GM19463 (cell line): ENCODE data around the gene DEPDC1B.
"Not testable (repeated sequence)": the region's sequence is repeated elsewhere in the genome, so short reads cannot be mapped to it uniquely, and the experiment has no call there.

Source experiments
- ATAC-seq: cut with Tn5 transposase; IDR thresholded peaks from one replicate; pipeline ENCODE4 v1.9.1; 2021; ENCODE audit warnings: mild to moderate bottlenecking, moderate library complexity; ENCODE audit not compliant: unreplicated experiment

Gene DEPDC1B

DNA sequence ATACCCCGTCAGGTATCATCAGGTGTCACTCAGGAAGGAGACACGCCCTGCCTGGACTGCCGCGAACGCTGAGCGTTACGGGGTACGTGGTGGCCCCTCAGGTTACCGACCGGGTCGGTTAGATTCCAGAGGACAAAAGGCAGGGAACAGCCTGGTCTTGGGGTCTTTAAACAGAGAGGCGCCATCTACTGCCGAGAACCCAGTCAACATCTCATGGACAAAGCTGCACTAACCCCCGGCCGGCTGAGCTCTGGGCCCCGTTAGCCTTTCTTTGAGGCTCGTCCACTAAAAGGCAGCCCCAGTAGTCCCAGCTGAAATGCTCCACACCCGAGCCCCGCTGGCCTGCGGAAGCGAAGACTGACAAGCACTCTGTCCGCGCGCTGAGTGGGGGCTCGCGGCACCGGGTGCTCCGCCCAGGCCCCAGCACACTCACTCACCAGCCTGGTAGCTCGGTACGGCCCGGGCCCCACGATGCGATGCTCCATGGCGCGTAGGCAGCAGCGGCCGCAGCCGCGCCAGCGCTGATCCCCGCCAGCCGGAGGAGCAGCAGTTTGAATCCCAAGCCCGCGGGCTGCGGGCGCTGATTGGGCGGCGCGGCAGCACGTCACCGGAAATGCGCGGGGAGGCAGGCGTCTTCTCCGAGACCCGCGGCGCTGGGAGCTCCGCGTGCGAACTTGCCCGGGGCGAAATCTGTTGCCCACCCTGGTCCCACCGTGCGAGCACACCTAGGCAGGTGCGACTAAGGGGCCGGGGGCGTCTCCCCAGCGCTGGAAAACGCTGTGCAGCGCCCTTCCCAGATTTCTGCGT, at the start of gene DEPDC1B:
Gene DEPDC1B, minus strand, starts transcription at position 558 of the 807 bp plus-strand sequence. Its CDS starts 73 bp downstream, at position 485.
- peak; percentile 92 for ATAC-seq

GRCh38 chr5:60744682-60745081, 44.7 kb upstream of the DEPDC1B start:
- no peak for ATAC-seq

GRCh38 chr5:60743511-60744314, 43.7 kb upstream of the DEPDC1B start:
- ATAC-seq: no peak

- no peak for ATAC-seq
Measured at GRCh38 chr5:60740322-60740721, 40.4 kb upstream of the DEPDC1B start.

- ATAC-seq: no peak
Measured at GRCh38 chr5:60738933-60739332, 39.0 kb upstream of the DEPDC1B start.

DNA sequence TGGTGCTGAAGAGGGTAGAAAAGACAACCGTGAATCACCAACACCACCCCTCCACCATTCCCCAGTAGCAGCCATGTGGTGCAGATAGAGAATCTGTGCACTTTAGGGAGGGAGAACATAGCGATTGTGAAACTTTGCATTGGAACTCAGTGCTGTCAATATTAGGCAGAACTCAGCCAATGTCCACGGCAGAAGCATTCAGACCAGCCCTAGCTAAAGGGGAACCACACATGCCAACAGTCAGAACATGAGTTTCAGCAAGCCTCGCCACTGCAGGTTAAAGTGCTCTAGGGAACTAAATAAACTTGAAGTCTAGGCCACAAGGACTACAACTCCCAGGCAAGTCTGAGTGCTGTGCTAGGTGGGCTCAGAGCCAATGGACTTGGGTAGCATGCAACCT, 38.5 kb upstream of the DEPDC1B start:
- ATAC-seq: no peak

GRCh38 chr5:60730858-60731257, 30.9 kb upstream of the DEPDC1B start:
- ATAC-seq: not testable (repeated sequence)

DNA sequence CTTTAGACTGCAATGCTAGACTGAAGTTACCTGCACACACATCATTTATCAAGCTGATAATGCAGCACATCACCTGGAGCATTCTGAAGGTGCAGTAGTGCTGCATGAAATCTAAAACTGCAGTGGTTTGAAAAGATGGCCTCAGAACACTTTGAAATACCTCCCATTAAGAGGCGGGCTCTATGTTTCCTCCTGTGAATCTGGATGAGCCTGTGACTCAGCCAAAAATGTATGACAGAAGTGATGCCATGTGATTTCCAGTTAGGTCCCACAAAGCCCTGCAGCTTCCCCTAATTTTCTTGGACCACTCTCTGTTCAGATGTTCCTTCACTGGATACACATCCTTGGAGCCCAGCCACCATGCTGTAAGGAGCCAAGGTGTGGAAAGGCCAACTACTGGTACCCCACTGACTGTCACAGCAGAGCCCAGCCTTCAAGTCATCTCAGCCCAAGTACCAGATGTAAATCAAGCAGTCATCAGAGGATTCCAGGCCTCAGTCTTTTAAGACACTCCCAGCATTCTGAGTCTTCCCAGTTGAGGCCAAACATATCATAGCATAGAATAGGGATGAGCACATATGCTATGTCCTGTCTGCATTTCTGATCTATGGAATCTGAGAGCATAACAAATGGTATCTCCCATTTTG, 27.2 kb upstream of the DEPDC1B start:
- ATAC-seq: no peak

GRCh38 chr5:60724126-60724525, 24.2 kb upstream of the DEPDC1B start:
- no peak for ATAC-seq

GRCh38 chr5:60722416-60722815, 22.4 kb upstream of the DEPDC1B start:
- ATAC-seq: no peak

GRCh38 chr5:60719329-60719728, 19.4 kb upstream of the DEPDC1B start:
- no peak for ATAC-seq

DNA sequence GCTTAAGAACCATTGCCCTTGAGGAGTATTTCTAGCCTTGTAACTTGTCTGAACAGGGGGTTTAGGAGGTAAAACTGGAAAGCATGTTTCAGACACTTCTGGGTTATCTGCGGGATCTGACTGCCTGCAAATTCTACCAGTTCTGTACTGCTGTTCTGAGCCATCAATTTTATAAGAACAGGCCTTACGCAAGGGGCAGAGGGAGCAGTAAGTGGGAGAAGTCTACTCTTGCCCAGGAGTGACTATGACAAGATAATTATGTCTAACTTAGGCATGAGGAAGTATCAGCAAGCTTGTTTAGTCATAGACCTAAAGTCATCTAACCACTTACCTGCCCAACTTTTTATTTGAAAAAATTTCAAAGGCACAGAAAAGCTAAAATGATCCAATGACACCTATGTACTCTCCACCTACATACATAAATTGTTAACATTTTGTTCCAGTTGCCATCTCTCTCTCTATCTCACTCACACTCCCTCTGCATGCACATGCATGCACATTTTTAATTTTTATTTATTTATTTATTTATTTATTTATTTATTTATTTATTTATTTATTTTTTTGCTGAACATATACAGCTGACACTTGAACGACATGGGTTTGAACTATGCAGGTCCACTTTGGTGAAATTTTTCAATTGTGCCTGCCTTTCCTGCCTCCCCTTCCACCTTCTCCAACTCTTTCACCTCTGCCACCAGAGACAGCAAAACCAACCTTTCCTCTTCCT, 18.4 kb upstream of the DEPDC1B start:
- ATAC-seq: no peak

GRCh38 chr5:60715201-60715928, 15.4 kb upstream of the DEPDC1B start:
- not testable (repeated sequence) for ATAC-seq

GRCh38 chr5:60712950-60713349, 13.0 kb upstream of the DEPDC1B start:
- ATAC-seq: no peak

GRCh38 chr5:60711892-60712291, 11.9 kb upstream of the DEPDC1B start:
- not testable (repeated sequence) for ATAC-seq

- ATAC-seq: no peak
Measured at GRCh38 chr5:60710362-60710761, 10.4 kb upstream of the DEPDC1B start.

DNA sequence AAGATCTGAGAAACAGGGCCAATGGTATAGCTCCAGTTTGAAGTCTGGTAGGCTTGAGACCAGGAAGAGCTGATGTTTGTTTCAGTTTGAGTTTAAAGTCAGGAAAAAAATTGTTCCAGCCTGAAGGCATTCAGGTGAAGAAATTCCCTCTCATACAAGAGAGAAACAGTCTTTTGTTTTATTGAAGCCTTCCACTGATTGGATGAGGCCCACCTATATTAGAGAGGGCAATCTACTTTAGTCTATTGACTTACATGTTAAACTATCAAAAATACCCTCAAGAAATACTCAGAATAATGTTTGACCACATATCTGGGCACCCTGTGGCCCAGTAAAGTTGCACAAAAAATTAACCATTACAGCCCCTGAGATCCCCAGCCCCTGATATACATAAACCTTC, 5.2 kb upstream of the DEPDC1B start:
- ATAC-seq: no peak

- no peak for ATAC-seq
Measured at GRCh38 chr5:60703944-60704343, 4.0 kb upstream of the DEPDC1B start.

- ATAC-seq: no peak
Measured at GRCh38 chr5:60701321-60701968, 1.5 kb upstream of the DEPDC1B start.

- peak; percentile 5 for ATAC-seq
Measured at GRCh38 chr5:60700416-60700757, 421 bp upstream of the DEPDC1B start.
